SH-SY5Y (cell line): Measurements from ENCODE around the gene TNIK.

Experiments used
- GATA2 ChIP-seq: IDR thresholded peaks from 2 replicates; pipeline ENCODE4 v1.6.1; 2011; ENCODE audit warnings: mild to moderate bottlenecking, low read depth, low read length
- GATA3 ChIP-seq: IDR thresholded peaks from 2 replicates; pipeline ENCODE4 v1.6.1; 2011; ENCODE audit warnings: low read depth, mild to moderate bottlenecking, low read length, moderate library complexity

GRCh38 chr3:171221597-171221996 is 238.6 kb downstream of the TNIK start:
- no peak for TF ChIP-seq GATA3
- no peak for TF ChIP-seq GATA2
